HCT116 (cell line): ENCODE data around the gene HEXB. TPM values are rescaled to one million over a fixed set of nuclear protein-coding genes. Genes with fewer than 3 reads are reported as not detected.

Experiments used
- ATAC-seq: fragments of 200-7000 bp; cut with Tn5 transposase; 2 replicates; pipeline ENCODE4 v1.9.1; 2020; ENCODE audit warnings: mild to moderate bottlenecking, moderate library complexity
- BruUV-seq: library from RNA; stranded (reverse); fragments of 400-500 nt; replicated peaks from 2 replicates; lab custom pipeline; 2021; lab: Mats Ljungman, UMichigan
- CTCF ChIA-PET: fragments of 300-600 bp; sonication (Branson Sonifier 250); formaldehyde crosslinking; loops from one replicate; lab custom pipeline; 2021; ENCODE audit warnings: antibody characterized with exemption; lab: Charles Lee
- POLR2A ChIA-PET: fragments of 300-600, 350-600 bp; sonication (Branson Sonifier 250); formaldehyde crosslinking; loops from one replicate; lab custom pipeline; 2021; ENCODE audit warnings: antibody characterized with exemption; lab: Charles Lee
- RAD21 ChIA-PET, 2 experiments: fragments of 300-600 bp; sonication (Branson Sonifier 250); formaldehyde crosslinking; loops; one replicate each; lab custom pipeline; 2023; ENCODE audit warnings: low total read pairs in 2 of 2; ENCODE audit not compliant: uncharacterized antibody in 2 of 2, unreplicated experiment in 2 of 2, low non-redundant PET in 1 of 2; lab: Charles Lee
- DNase-seq: peaks from one replicate; pipeline ENCODE4 v3.0.0-alpha.2; 2010; ENCODE audit warnings: low read depth, low spot score
- H2AFZ ChIP-seq: fragments of 200-600 bp; shearing (Covaris generic), sonication (generic); 2 replicates; pipeline ENCODE4 v1.6.1; 2017; ENCODE audit warnings: low read depth, mixed run types, mixed read lengths, antibody characterized with exemption, low read length; ENCODE audit not compliant: poor library complexity, severe bottlenecking
- H3K27ac ChIP-seq: 2 replicates; pipeline ENCODE4 v1.5.1; 2012; ENCODE audit warnings: low read depth, low read length
- H3K27me3 ChIP-seq: fragments of 200-600 bp; sonication (generic); 2 replicates; pipeline ENCODE4 v1.6.1; 2016; ENCODE audit warnings: mixed run types, low read length, mixed read lengths; ENCODE audit not compliant: insufficient read depth
- H3K36me3 ChIP-seq, 2 experiments: fragments of 200-500 bp in 1 of 2; fragments of 200-600 bp in 1 of 2; sonication (Bioruptor generic) in 1 of 2; sonication (generic) in 1 of 2; 2 replicates each; pipeline versions ENCODE4 v1.5.1 to v1.6.1; 2014 to 2016; ENCODE audit warnings: low read length in 2 of 2, inconsistent platforms in 1 of 2, mixed read lengths in 1 of 2, mixed run types in 1 of 2; ENCODE audit not compliant: insufficient read depth in 2 of 2, control insufficient read depth in 1 of 2
- H3K4me1 ChIP-seq, 2 experiments: fragments of 200-600 bp in 1 of 2; sonication (generic) in 1 of 2; 2 replicates each; pipeline versions ENCODE4 v1.5.1 to v1.6.1; 2012 to 2017; ENCODE audit warnings: low read length in 2 of 2, inconsistent platforms in 1 of 2, mild to moderate bottlenecking in 1 of 2, mixed read lengths in 1 of 2, mixed run types in 1 of 2, moderate library complexity in 1 of 2; ENCODE audit not compliant: insufficient read depth in 2 of 2, control insufficient read depth in 1 of 2
- H3K4me2 ChIP-seq: fragments of 200-600 bp; sonication (generic); 2 replicates; pipeline ENCODE4 v1.6.1; 2017; ENCODE audit warnings: mixed run types, low read length, mixed read lengths
- H3K4me3 ChIP-seq, 2 experiments: fragments of 200-600 bp in 1 of 2; sonication (generic) in 1 of 2; replicated peaks in 1 of 2; 2 replicates each; pipeline ENCODE4 v1.5.1; 2011 to 2016; ENCODE audit warnings: low read length in 2 of 2, control low read depth in 1 of 2, low read depth in 1 of 2, mild to moderate bottlenecking in 1 of 2, mixed read lengths in 1 of 2, mixed run types in 1 of 2
- H3K79me2 ChIP-seq: fragments of 200-600 bp; sonication (generic); 2 replicates; pipeline ENCODE4 v1.6.1; 2017; ENCODE audit warnings: mild to moderate bottlenecking, mixed run types, low read length, moderate library complexity, mixed read lengths; ENCODE audit not compliant: insufficient read depth
- H3K9ac ChIP-seq: fragments of 200-600 bp; sonication (generic); 2 replicates; pipeline ENCODE4 v1.6.1; 2016; ENCODE audit warnings: low read length, mixed read lengths
- H3K9me2 ChIP-seq: fragments of 200-600 bp; sonication (generic), shearing (Covaris generic); 2 replicates; pipeline ENCODE4 v1.6.1; 2017; ENCODE audit warnings: mixed run types, mild to moderate bottlenecking, moderate library complexity; ENCODE audit not compliant: insufficient read depth
- H3K9me3 ChIP-seq, 2 experiments: fragments of 200-500 bp in 1 of 2; fragments of 200-600 bp in 1 of 2; sonication (Bioruptor generic) in 1 of 2; sonication (generic) in 1 of 2; 2 replicates each; pipeline ENCODE4 v1.6.1; 2014 to 2017; ENCODE audit warnings: low read length in 2 of 2, mixed read lengths in 2 of 2, inconsistent platforms in 1 of 2, low read depth in 1 of 2, mild to moderate bottlenecking in 1 of 2, mixed run types in 1 of 2, moderate library complexity in 1 of 2; ENCODE audit not compliant: control insufficient read depth in 1 of 2, insufficient read depth in 1 of 2
- H4K20me1 ChIP-seq: fragments of 200-600 bp; sonication (generic), shearing (Covaris generic); 2 replicates; pipeline ENCODE4 v1.6.1; 2017; ENCODE audit warnings: mixed run types, mild to moderate bottlenecking, moderate library complexity; ENCODE audit not compliant: insufficient read depth
- ATF3 ChIP-seq: IDR thresholded peaks from 2 replicates; pipeline ENCODE4 v1.6.1; 2012
- CEBPB ChIP-seq: IDR thresholded peaks from 2 replicates; pipeline ENCODE4 v1.6.1; 2012; ENCODE audit warnings: low read depth
- EGR1 ChIP-seq: IDR thresholded peaks from 2 replicates; pipeline ENCODE4 v1.6.1; 2012; ENCODE audit warnings: low read depth
- ELF1 ChIP-seq: IDR thresholded peaks from 2 replicates; pipeline ENCODE4 v1.6.1; 2012; ENCODE audit warnings: low read depth, borderline replicate concordance
- EZH2 ChIP-seq: fragments of 200-600 bp; sonication (generic); IDR thresholded peaks from 2 replicates; pipeline ENCODE4 v1.6.1; 2017; ENCODE audit warnings: antibody characterized with exemption, mixed run types
- FOSL1 ChIP-seq: IDR thresholded peaks from 2 replicates; pipeline ENCODE4 v1.6.1; 2012; ENCODE audit warnings: low read depth
- JUND ChIP-seq: IDR thresholded peaks from 2 replicates; pipeline ENCODE4 v1.6.1; 2012
- POLR2AphosphoS5 ChIP-seq: IDR thresholded peaks from 2 replicates; pipeline ENCODE4 v1.6.1; 2011; ENCODE audit warnings: mild to moderate bottlenecking, low read depth, low read length, moderate library complexity
- RAD21 ChIP-seq: IDR thresholded peaks from 2 replicates; pipeline ENCODE4 v1.6.1; 2012; ENCODE audit warnings: low read depth, mild to moderate bottlenecking
- SIN3A ChIP-seq: IDR thresholded peaks from 2 replicates; pipeline ENCODE4 v1.6.1; 2012; ENCODE audit warnings: low read depth
- YY1 ChIP-seq: IDR thresholded peaks from 2 replicates; pipeline ENCODE4 v1.6.1; 2011; ENCODE audit warnings: low read length, low read depth, moderate library complexity, mild to moderate bottlenecking; ENCODE audit not compliant: insufficient replicate concordance; ENCODE audit errors: extremely low read depth
- ZFX ChIP-seq: fragments of 450-650 bp; IDR thresholded peaks from 2 replicates; pipeline ENCODE4 v1.6.1; 2017
- ZNF274 ChIP-seq: fragments of 200-500 bp; sonication (Bioruptor generic); IDR thresholded peaks from 2 replicates; pipeline ENCODE4 v1.6.1; 2014; ENCODE audit warnings: mild to moderate bottlenecking, low read depth, low read length, inconsistent platforms
- intact Hi-C: fragments of 100-400 bp; cut with micrococcal nuclease; formaldehyde crosslinking; loops from 2 replicates; pipeline ENCODE4 v1.10.0; 2022
- total RNA-seq: library from RNA; stranded (reverse); gene quantifications from one replicate; pipeline ENCODE4 v1.2.1, GENCODE V29; 2021; ENCODE audit not compliant: unreplicated experiment
- TF ChIP-seq, protein P1 (sequence below): IDR thresholded peaks from 2 replicates; pipeline ENCODE4 v1.6.1; 2011; ENCODE audit warnings: mild to moderate bottlenecking, low read length, moderate library complexity; ENCODE audit not compliant: insufficient replicate concordance; ENCODE audit errors: extremely low read depth
- TF ChIP-seq, protein P2 (sequence below): IDR thresholded peaks from 2 replicates; pipeline ENCODE4 v1.6.1; 2012

HEXB gene
- total RNA-seq, 1 experiment from 2014 or later, result 123 TPM

DNA sequence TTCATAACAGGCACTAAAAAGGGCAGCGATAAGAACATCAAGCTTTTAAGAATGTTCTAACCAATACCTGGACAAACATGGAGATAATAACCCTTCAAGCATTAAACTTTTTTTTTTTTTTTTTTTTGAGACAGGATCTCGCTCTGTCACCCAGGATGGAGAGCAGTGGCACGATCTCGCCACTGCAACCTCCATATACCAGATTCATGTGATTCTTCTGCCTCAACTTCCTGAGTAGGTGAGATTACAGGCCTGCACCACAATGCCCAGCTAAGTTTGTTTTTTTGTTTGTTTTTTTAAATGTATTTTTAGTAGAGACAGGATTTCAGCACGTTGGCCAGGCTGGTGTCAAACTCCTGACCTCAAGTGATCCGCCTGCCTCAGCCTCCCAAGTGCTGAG is 29.8 kb upstream of the HEXB start:
- Histone ChIP-seq H3K9ac (no peak overlapping the region), H3K4me2 (no peak overlapping the region), H3K27me3 (no peaks in the 10 kb centered on the region), H3K27ac (no peak overlapping the region), H3K9me3 (no peaks in the 10 kb centered on the region; a peak in 1 of 4 replicates), H3K4me1 (no peaks in the 10 kb centered on the region; a peak in 1 of 4 replicates), H3K36me3 (no peaks in the 10 kb centered on the region), H3K4me3 (no peak overlapping the region), H3K79me2 (no peaks in the 10 kb centered on the region), H2AFZ (no peak overlapping the region), H3K9me2 (no peaks in the 10 kb centered on the region), H4K20me1 (no peaks in the 10 kb centered on the region)
- BruUV-seq, result no TSS peak
- POLR2A ChIA-PET, result no interaction called here
- intact Hi-C loops, result no loop called here
- no peak for ATAC-seq
- RAD21 ChIA-PET, result no interaction called here
- CTCF ChIA-PET, result interaction anchor here (1.4 kb wide), 1 partner anchor 753 kb away, joined by 4 read pairs; no protein-coding TSS in a partner anchor
- no peak for DNase-seq
- no peak for TF ChIP-seq EZH2

DNA sequence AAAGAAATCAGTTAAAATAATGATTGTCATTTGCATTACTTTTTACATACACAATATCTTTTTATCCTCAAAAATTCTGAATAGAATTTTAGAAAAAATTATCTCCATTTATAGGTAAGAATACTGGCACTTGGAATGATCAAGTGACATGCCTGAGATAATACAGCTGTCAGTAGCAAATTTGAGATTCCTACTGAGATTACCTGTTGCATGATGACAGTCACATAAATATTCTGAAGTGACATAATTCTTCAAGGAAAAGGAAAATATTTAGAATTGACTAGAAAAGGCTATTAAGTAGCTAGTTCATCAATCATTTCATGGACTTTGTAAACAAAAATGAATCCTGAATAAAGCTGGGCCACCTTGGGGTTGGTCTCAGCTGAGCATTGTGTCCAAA is 29.3 kb upstream of the HEXB start:
- H3K79me2 ChIP-seq, result no peaks in the 10 kb centered on the region
- no peaks in the 10 kb centered on the region for H3K9me2 ChIP-seq

More for the DNA sequence above, 29.3 kb upstream of the HEXB start:
- TF ChIP-seq RAD21 (no peak), EGR1 (no peak), ZNF274 (no peak), EZH2 (no peak), SIN3A (no peak), JUND (no peak), ELF1 (no peak), ATF3 (no peak), FOSL1 (no peak), CEBPB (no peak), POLR2AphosphoS5 (no peak), ZFX (no peak), YY1 (no peak)
- TF ChIP-seq, protein P1, sequence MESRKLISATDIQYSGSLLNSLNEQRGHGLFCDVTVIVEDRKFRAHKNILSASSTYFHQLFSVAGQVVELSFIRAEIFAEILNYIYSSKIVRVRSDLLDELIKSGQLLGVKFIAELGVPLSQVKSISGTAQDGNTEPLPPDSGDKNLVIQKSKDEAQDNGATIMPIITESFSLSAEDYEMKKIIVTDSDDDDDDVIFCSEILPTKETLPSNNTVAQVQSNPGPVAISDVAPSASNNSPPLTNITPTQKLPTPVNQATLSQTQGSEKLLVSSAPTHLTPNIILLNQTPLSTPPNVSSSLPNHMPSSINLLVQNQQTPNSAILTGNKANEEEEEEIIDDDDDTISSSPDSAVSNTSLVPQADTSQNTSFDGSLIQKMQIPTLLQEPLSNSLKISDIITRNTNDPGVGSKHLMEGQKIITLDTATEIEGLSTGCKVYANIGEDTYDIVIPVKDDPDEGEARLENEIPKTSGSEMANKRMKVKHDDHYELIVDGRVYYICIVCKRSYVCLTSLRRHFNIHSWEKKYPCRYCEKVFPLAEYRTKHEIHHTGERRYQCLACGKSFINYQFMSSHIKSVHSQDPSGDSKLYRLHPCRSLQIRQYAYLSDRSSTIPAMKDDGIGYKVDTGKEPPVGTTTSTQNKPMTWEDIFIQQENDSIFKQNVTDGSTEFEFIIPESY, result no peak
- TF ChIP-seq, protein P2, sequence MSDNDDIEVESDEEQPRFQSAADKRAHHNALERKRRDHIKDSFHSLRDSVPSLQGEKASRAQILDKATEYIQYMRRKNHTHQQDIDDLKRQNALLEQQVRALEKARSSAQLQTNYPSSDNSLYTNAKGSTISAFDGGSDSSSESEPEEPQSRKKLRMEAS, result no peak
- Histone ChIP-seq H3K9me3 (no peaks in the 10 kb centered on the region; a peak in 1 of 4 replicates), H4K20me1 (no peaks in the 10 kb centered on the region), H3K9ac (no peak overlapping the region), H3K27me3 (no peaks in the 10 kb centered on the region), H3K27ac (no peak overlapping the region), H2AFZ (no peak overlapping the region), H3K4me2 (no peak overlapping the region), H3K4me3 (no peak overlapping the region), H3K36me3 (no peaks in the 10 kb centered on the region), H3K4me1 (no peaks in the 10 kb centered on the region; a peak in 1 of 4 replicates)
- CTCF ChIA-PET, result no interaction called here
- DNase-seq (no peak), ATAC-seq (no peak)
- RAD21 ChIA-PET, result interaction anchor here in 1 of 2 experiments (0.6 kb wide), 1 partner anchor 818 kb away, joined by 3 read pairs; no protein-coding TSS in a partner anchor
- intact Hi-C loops, result no loop called here
- BruUV-seq, result no TSS peak
- POLR2A ChIA-PET, result no interaction called here
